WTC11 (cell line): ENCODE data around the gene CFAP74.

Experiments used
- CTCF ChIP-seq: fragments of 200-600 bp; IDR thresholded peaks from 2 replicates; pipeline ENCODE4 v1.8.0; 2022; ENCODE audit warnings: antibody characterized with exemption
- ETV6 ChIP-seq: sonication (generic); formaldehyde crosslinking; IDR thresholded peaks from 2 replicates; pipeline ENCODE4 v1.8.1; 2022; ENCODE audit warnings: mild to moderate bottlenecking, missing genetic modification reagents
- FOXK1 ChIP-seq: sonication (generic); formaldehyde crosslinking; IDR thresholded peaks from 2 replicates; pipeline ENCODE4 v1.8.0; 2022; ENCODE audit warnings: mild to moderate bottlenecking, moderate library complexity, missing genetic modification reagents

- TF ChIP-seq CTCF (no peak), ETV6 (CRISPR knock-in tag) (no peak), FOXK1 (CRISPR knock-in tag) (no peak)
Measured at GRCh38 chr1:1929102-1929638, 74.4 kb downstream of the CFAP74 start.
